ENCODE results near the gene GDAP2.

The GDAP2 gene

GRCh38 chr1:117814856-117815797 is 114.3 kb downstream of the GDAP2 start:
- no peak for DNase-seq (ENCODE audit: low read depth in 1 of 2, low spot score in 1 of 2)

Data from activated CD4-positive, alpha-beta T cell treated with anti-CD3 and anti-CD28 coated beads, Interleukin-2, amount 50 U/mL, for 24 hours (primary cell).